Stomach (tissue), 9 donors: ENCODE data around the gene ETV5. TPM values are rescaled to one million over a fixed set of nuclear protein-coding genes. Genes with fewer than 3 reads are reported as not detected.
A peak's percentile ranks its signal among the peaks of the same experiment; 100 is the strongest.

ENCODE experiments used
- DNase-seq, 2 donors: peaks; one replicate each; pipeline versions ENCODE4 v3.0.0 to v3.0.0-alpha.2; 2013 to 2019
- H3K27ac ChIP-seq, 5 donors: fragments of 200-600 bp in 4 of 5; sonication (generic) in 4 of 5; one replicate each; pipeline ENCODE4 v1.5.1; 2013 to 2019; ENCODE audit warnings: mild to moderate bottlenecking in 1 of 5, moderate library complexity in 1 of 5
- H3K27me3 ChIP-seq, 3 donors: fragments of 200-600 bp; sonication (generic); one replicate each; pipeline ENCODE4 v1.5.1; 2017 to 2019; ENCODE audit warnings: mixed run types in 1 of 3
- H3K36me3 ChIP-seq, 4 donors: fragments of 200-600 bp; sonication (generic); 1 replicate in 3 of 4; 2 replicates in 1 of 4; pipeline ENCODE4 v1.5.1; 2016 to 2019
- H3K4me1 ChIP-seq, 4 donors: fragments of 200-600 bp; sonication (generic); one replicate each; pipeline ENCODE4 v1.5.1; 2016 to 2019
- H3K4me3 ChIP-seq, 4 donors: fragments of 200-600 bp; sonication (generic) in 3 of 4; one replicate each; pipeline ENCODE4 v1.5.1; 2016 to 2019; ENCODE audit warnings: mild to moderate bottlenecking in 1 of 4
- H3K9me3 ChIP-seq, 4 donors: fragments of 200-600 bp; sonication (generic); one replicate each; pipeline ENCODE4 v1.5.1; 2016 to 2019
- EP300 ChIP-seq: sonication (generic); formaldehyde crosslinking; IDR thresholded peaks from one replicate; pipeline ENCODE4 v1.6.1; 2017; ENCODE audit warnings: antibody characterized with exemption
- POLR2A ChIP-seq, 4 donors: fragments of 450-650 bp; IDR thresholded peaks; one replicate each; pipeline ENCODE4 v1.6.1; 2016; ENCODE audit warnings: antibody characterized with exemption in 4 of 4, control low read depth in 2 of 4, mild to moderate bottlenecking in 1 of 4, moderate library complexity in 1 of 4
- POLR2AphosphoS5 ChIP-seq, 3 donors: sonication (generic); formaldehyde crosslinking; IDR thresholded peaks; one replicate each; pipeline ENCODE4 v1.6.1; 2016; ENCODE audit warnings: antibody characterized with exemption in 3 of 3
- WGBS, 5 donors: extraction: QIAGEN DNeasy Blood & Tissue Kit in 3 of 5; methylation state at CpG; one replicate each; pipeline versions ENCODE4 v1.1.5 to v1.1.7; 2013 to 2018; 5-methylcytosine and 5-hydroxymethylcytosine counted together
- intact Hi-C: fragments of 100-400 bp; cut with DNase I; formaldehyde crosslinking; loops from one replicate; pipeline ENCODE4 v1.15.1; 2023; ENCODE audit warnings: low total_unique reads
- polyA plus RNA-seq, 3 donors: library from polyadenylated mRNA; stranded (reverse); fragments of 200-250 nt; gene quantifications; one replicate each; pipeline ENCODE4 v1.2.3, GENCODE V29; 2013
- total RNA-seq, 5 donors: library from RNA; depleted of rRNA; stranded (reverse); fragments of >200 nt; gene quantifications; one replicate each; pipeline versions ENCODE4 v1.1.0 to v1.2.3, GENCODE V29; 2014 to 2016
- TF ChIP-seq, protein P1 (sequence below), 7 experiments: fragments of 450-650 bp in 4 of 7; fragments of 200-600 bp in 3 of 7; sonication (generic) in 3 of 7; IDR thresholded peaks; one replicate each; pipeline ENCODE4 v1.5.1; 2016 to 2019; ENCODE audit warnings: antibody characterized with exemption in 7 of 7, control low read depth in 2 of 7, mild to moderate bottlenecking in 1 of 7
- donor health status: healthy with polysubstance abuse.
- donor health status: Bipolar disorder and iron deficiency.
- donor health status: healthy.

ETV5 gene
- total and polyA plus RNA-seq, 8 donors, result 2.9 to 343 (median 17.7) TPM

DNA sequence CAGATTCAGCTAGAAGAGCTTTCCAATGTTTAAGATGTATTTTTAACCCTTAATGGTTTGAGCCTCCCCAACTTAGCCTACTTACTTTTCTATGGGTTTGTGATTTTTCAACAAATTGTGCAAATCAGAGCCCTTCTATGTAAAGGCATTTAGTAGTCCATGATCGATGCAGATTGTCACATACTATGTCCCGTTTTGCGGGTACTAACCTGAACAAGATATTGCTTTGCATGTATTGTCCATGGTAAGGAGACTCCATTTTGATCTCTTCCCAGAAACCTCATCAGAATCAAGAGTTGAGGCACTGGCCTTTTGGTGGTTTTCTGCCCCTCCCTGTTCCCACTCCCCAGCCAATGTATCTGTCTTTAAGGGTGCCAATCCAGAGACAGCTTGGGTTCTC is 60.8 kb downstream of the ETV5 start:
- WGBS, 5 donors, result 92 to 98% (median 94%) methylated on average over 3 of the region's 3 CpGs
- no peak overlapping the region for H3K4me3 ChIP-seq
- no peak overlapping the region for H3K27ac ChIP-seq
- no peak for TF ChIP-seq POLR2AphosphoS5 (IDR thresholded peaks at IDR 0.05)
- TF ChIP-seq, protein P1, sequence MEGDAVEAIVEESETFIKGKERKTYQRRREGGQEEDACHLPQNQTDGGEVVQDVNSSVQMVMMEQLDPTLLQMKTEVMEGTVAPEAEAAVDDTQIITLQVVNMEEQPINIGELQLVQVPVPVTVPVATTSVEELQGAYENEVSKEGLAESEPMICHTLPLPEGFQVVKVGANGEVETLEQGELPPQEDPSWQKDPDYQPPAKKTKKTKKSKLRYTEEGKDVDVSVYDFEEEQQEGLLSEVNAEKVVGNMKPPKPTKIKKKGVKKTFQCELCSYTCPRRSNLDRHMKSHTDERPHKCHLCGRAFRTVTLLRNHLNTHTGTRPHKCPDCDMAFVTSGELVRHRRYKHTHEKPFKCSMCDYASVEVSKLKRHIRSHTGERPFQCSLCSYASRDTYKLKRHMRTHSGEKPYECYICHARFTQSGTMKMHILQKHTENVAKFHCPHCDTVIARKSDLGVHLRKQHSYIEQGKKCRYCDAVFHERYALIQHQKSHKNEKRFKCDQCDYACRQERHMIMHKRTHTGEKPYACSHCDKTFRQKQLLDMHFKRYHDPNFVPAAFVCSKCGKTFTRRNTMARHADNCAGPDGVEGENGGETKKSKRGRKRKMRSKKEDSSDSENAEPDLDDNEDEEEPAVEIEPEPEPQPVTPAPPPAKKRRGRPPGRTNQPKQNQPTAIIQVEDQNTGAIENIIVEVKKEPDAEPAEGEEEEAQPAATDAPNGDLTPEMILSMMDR (IDR thresholded peaks at IDR 0.05), result no peak
- peaks cover 0 to 21% (median 9%) of the 10 kb centered on the region in 4 donors for H3K4me1 ChIP-seq
- DNase-seq, result no peak
- intact Hi-C loops, result no loop called here
- H3K36me3 ChIP-seq, result peaks cover 4 to 55% (median 42%) of the 10 kb centered on the region in 4 donors
- H3K27me3 ChIP-seq, result peaks cover 0 to 16% (median 0%) of the 10 kb centered on the region in 3 donors
- no peaks in the 10 kb centered on the region for H3K9me3 ChIP-seq

DNA sequence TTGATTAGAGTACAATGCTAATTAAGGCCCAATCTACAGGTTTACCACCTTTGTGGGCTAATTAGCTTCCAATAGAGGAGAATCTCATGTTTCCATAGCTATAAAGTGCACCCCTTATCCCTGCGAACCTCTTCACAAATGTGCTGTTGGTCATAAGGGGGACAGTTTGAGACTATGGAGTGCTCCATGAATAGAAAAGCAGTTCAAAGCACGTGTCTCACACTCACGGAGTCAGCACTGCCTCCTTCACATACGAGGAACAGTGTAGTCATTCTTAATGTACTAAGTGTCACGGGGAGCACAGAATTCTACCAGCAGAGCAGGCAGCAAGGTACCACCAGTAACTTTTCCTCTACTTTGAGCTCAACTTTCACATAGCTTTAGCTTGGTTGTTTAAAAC is 62.1 kb downstream of the ETV5 start:
- no peak overlapping the region for H3K27ac ChIP-seq
- no peak for DNase-seq
- 48 to 70% (median 59%) methylated on average over 5 of the region's 5 CpGs for WGBS, 5 donors
- TF ChIP-seq POLR2AphosphoS5 (IDR thresholded peaks at IDR 0.05), result no peak
- no peak for TF ChIP-seq POLR2A (IDR thresholded peaks at IDR 0.05)
- TF ChIP-seq EP300, result no peak
- TF ChIP-seq, protein P1 (IDR thresholded peaks at IDR 0.05), result no peak
- no peaks in the 10 kb centered on the region for H3K9me3 ChIP-seq
- peaks cover 4 to 50% (median 38%) of the 10 kb centered on the region in 4 donors for H3K36me3 ChIP-seq
- intact Hi-C loops, result no loop called here
- H3K27me3 ChIP-seq, result peaks cover 0 to 16% (median 0%) of the 10 kb centered on the region in 3 donors
- H3K4me3 ChIP-seq, result no peak overlapping the region
- H3K4me1 ChIP-seq, result peaks cover 0 to 21% (median 9%) of the 10 kb centered on the region in 4 donors

DNA sequence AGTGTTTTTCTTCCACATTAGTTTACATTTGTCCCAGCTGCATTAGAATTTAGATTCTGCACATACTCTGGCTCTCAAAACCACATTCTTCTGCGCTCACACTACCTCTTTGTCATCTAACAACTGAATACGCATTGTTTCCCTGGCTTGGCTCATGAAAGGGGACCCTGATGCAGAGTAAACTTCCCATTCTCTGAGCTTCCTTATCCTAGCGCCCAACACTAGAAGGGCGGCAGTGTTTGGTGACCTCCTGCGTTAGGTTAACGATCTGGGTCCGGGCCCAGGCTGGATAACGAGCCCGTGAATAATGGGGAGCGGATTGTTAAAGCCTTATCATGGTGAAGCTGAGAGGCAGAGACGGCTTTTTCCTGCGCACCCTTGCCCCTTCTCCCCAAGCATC is 63.9 kb downstream of the ETV5 start:
- peaks cover 0 to 16% (median 0%) of the 10 kb centered on the region in 3 donors for H3K27me3 ChIP-seq
- H3K9me3 ChIP-seq, result no peaks in the 10 kb centered on the region
- peak; percentile 31 to 62 for DNase-seq
- H3K4me1 ChIP-seq, result peaks cover 0 to 21% (median 9%) of the 10 kb centered on the region in 4 donors
- H3K27ac ChIP-seq, result no peak overlapping the region
- H3K4me3 ChIP-seq, result no peak overlapping the region
- TF ChIP-seq POLR2A (IDR thresholded peaks at IDR 0.05) (no peak), POLR2AphosphoS5 (IDR thresholded peaks at IDR 0.05) (no peak), EP300 (no peak)
- TF ChIP-seq, protein P1 (IDR thresholded peaks at IDR 0.05), result no peak
- intact Hi-C loops, result no loop called here
- WGBS, 5 donors, result 14 to 28% (median 23%) methylated on average over 12 of the region's 12 CpGs
- H3K36me3 ChIP-seq, result peaks cover 0 to 31% (median 23%) of the 10 kb centered on the region in 4 donors

DNA sequence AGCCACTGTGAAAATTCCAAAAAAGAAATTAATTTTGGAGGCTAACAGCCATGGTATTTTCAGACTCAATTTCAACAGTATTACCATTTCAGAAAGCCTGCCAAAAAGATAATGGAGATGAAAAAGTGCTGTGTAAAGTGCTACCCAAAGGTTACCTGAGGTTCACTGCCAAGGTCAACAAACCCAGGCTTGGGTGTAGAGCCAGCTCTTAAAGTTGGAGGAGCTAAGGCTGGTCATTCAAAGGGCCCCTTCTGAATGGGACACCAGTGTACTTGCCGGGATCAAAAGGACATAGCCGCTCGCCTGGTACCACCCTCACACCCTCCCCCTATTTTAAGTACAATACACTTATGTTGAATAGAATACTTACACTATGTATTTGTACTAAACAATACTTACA is 64.5 kb downstream of the ETV5 start:
- Histone ChIP-seq H3K36me3 (peaks cover 0 to 26% (median 21%) of the 10 kb centered on the region in 4 donors), H3K9me3 (no peaks in the 10 kb centered on the region), H3K27ac (no peak overlapping the region), H3K27me3 (peaks cover 0 to 16% (median 0%) of the 10 kb centered on the region in 3 donors), H3K4me3 (no peak overlapping the region), H3K4me1 (peaks cover 0 to 21% (median 9%) of the 10 kb centered on the region in 4 donors)
- intact Hi-C loops, result no loop called here
- TF ChIP-seq POLR2AphosphoS5 (IDR thresholded peaks at IDR 0.05), result no peak
- TF ChIP-seq, protein P1 (IDR thresholded peaks at IDR 0.05), result no peak
- 30 to 59% (median 54%) methylated on average over 3 of the region's 3 CpGs for WGBS, 5 donors
- DNase-seq, result peak; percentile 21 to 48
